ENCODE data around the gene AMOTL2.

DNA sequence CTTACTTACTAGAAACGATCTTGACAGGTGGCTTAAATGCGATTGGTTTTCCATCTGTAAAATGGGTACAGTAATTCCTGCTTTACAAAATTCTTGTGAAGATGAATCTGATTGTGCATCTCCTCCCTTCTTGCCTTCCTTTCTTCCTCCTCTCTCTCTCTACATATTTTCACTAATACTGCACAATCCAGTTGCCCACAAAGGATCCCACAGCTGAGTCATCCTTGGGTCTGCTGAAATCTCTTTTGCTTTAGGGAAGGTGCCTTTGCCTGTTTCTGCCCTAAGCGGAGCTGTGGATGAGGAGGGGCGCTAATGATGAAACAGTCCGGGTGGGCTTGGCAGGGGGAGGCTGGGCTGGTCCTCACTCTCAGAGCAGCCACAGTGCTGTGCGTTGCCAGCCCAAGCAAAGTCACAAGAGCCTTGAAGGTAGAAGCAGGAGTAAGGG, 46.1 kb downstream of the AMOTL2 start:
- TF ChIP-seq YY1 (IDR thresholded peaks at IDR 0.05; ENCODE audit: low read depth) = no peak
- TF ChIP-seq RAD21 (IDR thresholded peaks at IDR 0.05; ENCODE audit: low read depth) = no peak
- TF ChIP-seq EP300 (IDR thresholded peaks at IDR 0.05; ENCODE audit: borderline replicate concordance) = no peak
- TF ChIP-seq EGR1 (IDR thresholded peaks at IDR 0.05) = no peak
- TF ChIP-seq TAF1 (IDR thresholded peaks at IDR 0.05; ENCODE audit: low read depth) = no peak
- TF ChIP-seq TCF12 (IDR thresholded peaks at IDR 0.05; ENCODE audit: low read depth) = no peak
